Measurements from ENCODE around the gene IL2RA.

IL2RA gene

DNA sequence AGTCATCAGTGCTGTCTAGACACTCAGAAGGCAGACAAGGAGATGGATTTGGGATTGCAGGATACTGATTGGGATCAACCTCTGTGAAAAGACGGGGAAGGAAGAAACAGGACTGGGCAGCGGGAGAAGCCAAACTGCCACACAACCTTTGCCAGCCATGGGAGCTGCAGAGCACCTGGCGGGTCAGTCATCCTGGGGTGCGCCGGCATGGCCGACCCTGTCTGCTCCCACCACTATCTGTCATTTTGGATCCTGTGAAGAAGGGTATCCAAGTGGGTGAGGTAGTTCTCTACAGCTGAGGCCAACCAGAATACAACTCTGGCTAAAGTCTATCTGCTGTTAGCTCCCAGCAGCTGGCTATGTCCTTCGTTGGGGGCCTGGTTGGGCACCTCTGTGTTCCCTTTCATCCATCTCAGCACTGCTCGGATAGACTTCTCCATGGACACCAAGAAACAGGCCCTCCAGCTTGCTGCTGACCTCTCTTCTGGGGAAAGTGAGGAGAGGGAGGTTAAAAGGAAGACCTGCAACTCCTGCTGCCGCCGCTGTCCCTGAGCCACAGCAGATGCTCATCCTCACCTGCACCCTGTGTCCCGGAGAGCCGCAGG lies 15.0 kb upstream of the IL2RA start:
- no peaks in the 10 kb centered on the region for H3K9me3 ChIP-seq (ENCODE audit: insufficient read depth, low read length)
- H3K9me2 ChIP-seq (replicated peaks; ENCODE audit: insufficient read depth, low read length) = no peaks in the 10 kb centered on the region
- no peaks in the 10 kb centered on the region for H3K79me2 ChIP-seq (ENCODE audit: insufficient read depth, low read length)
- H2AFZ ChIP-seq (ENCODE audit: low read depth, low read length, severe bottlenecking) = no peak overlapping the region
- no peak for TF ChIP-seq EZH2phosphoT487 (conservative IDR thresholded peaks at IDR 0.05; ENCODE audit: low read length)
- H4K20me1 ChIP-seq (ENCODE audit: low read depth, low read length) = no peaks in the 10 kb centered on the region
- no peak overlapping the region for H3K27ac ChIP-seq (ENCODE audit: low read depth, low read length)
- H3K4me2 ChIP-seq (ENCODE audit: low read depth, low read length, poor library complexity, severe bottlenecking) = no peak overlapping the region
- no peak overlapping the region for H3K4me3 ChIP-seq (ENCODE audit: insufficient read depth, low read length, poor library complexity, severe bottlenecking)
- no peaks in the 10 kb centered on the region for H3K36me3 ChIP-seq (ENCODE audit: low read length)
- H3K9ac ChIP-seq (ENCODE audit: low read length) = no peak overlapping the region
- H3F3A ChIP-seq (ENCODE audit: insufficient read depth) = peaks cover 7% of the 10 kb centered on the region; the same call in 1 of the 2 replicates
- H3K27me3 ChIP-seq (ENCODE audit: low read length) = no peaks in the 10 kb centered on the region

DNA sequence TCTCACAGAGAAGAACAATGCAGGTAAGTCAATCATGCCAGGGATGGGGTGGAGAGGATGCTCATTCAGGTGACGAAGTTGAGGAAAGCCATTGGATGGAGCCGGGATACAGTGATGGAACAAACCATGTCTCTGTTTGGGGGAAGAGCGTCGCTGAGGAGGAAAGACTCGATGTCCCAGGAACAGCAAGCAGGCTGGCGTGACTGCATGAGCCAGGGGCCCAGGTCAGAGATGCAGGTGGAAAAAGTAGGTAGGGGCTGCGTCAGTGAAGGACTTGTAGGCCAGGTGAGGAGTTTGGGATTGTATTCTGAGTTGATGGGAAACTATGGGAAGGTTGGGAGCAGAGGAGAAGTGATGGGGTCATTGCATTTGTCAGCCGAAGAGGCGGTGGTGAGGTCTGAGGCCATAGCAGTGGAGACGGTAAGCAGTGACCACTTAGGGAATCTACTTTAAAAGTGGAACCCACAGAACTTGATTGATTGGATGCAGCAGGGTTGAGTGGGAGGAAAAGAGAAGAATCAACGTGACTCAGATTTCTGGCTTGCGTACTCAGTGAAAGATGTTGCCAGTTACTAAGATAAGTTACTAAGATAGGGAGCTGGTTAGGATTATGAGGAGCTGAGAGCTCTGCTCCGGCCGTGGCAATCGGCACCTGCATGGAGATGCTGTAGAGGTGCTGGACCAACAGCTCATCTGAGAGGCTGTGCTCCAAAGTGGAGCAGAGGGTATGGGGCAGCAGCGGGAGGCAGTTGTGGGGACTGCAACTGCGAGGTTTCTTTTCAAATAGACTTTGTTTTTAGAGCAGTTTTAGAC lies 12.5 kb upstream of the IL2RA start:
- no peaks in the 10 kb centered on the region for H4K20me1 ChIP-seq (ENCODE audit: low read depth, low read length)
- no peaks in the 10 kb centered on the region for H3K36me3 ChIP-seq (ENCODE audit: low read length)
- H3K4me3 ChIP-seq (ENCODE audit: insufficient read depth, low read length, poor library complexity, severe bottlenecking) = no peak overlapping the region
- no peaks in the 10 kb centered on the region for H3K27me3 ChIP-seq (ENCODE audit: low read length)
- H3K79me2 ChIP-seq (ENCODE audit: insufficient read depth, low read length) = no peaks in the 10 kb centered on the region
- no peak for TF ChIP-seq EZH2phosphoT487 (conservative IDR thresholded peaks at IDR 0.05; ENCODE audit: low read length)
- TF ChIP-seq, protein P1, sequence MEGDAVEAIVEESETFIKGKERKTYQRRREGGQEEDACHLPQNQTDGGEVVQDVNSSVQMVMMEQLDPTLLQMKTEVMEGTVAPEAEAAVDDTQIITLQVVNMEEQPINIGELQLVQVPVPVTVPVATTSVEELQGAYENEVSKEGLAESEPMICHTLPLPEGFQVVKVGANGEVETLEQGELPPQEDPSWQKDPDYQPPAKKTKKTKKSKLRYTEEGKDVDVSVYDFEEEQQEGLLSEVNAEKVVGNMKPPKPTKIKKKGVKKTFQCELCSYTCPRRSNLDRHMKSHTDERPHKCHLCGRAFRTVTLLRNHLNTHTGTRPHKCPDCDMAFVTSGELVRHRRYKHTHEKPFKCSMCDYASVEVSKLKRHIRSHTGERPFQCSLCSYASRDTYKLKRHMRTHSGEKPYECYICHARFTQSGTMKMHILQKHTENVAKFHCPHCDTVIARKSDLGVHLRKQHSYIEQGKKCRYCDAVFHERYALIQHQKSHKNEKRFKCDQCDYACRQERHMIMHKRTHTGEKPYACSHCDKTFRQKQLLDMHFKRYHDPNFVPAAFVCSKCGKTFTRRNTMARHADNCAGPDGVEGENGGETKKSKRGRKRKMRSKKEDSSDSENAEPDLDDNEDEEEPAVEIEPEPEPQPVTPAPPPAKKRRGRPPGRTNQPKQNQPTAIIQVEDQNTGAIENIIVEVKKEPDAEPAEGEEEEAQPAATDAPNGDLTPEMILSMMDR (IDR thresholded peaks at IDR 0.05; ENCODE audit: insufficient read depth, low read length, poor library complexity, severe bottlenecking) = no peak
- H3F3A ChIP-seq (ENCODE audit: insufficient read depth) = peaks cover 8% of the 10 kb centered on the region; the same call in 1 of the 2 replicates
- no peaks in the 10 kb centered on the region for H3K9me3 ChIP-seq (ENCODE audit: insufficient read depth, low read length)
- no peaks in the 10 kb centered on the region for H3K9me2 ChIP-seq (replicated peaks; ENCODE audit: insufficient read depth, low read length)
- no peak overlapping the region for H3K4me2 ChIP-seq (ENCODE audit: low read depth, low read length, poor library complexity, severe bottlenecking)
- no peak overlapping the region for H3K27ac ChIP-seq (ENCODE audit: low read depth, low read length)
- no peak overlapping the region for H3K9ac ChIP-seq (ENCODE audit: low read length)
- no peak overlapping the region for H2AFZ ChIP-seq (ENCODE audit: low read depth, low read length, severe bottlenecking)

DNA sequence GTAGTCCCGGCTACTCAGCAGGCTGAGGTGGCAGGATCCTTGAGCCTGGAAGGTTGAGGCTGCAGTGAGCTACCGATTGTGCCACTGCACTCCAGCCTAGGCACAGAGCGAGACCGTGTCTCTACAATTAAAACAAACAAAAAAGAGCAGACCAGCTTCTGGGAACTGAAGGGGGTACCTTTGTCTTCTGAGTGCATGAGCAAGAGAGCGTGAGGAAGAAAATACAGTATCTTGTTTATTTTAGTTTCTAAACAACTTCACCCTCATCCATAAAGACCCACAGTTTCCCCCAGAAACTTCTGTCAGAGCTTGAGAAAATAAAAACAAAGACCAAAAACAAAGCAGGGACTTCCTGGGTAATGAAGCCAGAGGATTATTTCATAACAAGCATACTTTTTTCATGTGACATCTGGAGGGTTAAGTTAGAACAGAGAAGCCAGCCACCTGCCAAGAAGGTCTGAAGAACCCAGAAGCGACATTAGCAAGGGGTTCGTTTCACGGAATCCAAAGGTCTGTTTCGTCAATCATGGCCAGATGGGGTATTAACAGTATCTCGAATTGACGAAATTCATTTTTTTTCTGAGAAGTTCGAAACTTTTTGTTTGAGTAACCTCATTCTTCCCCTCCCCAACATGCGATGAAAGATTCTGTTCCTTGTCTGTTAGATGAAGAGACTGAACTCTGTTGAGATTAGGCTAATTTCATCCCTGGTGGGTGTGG lies 10.2 kb upstream of the IL2RA start:
- Histone ChIP-seq H3F3A (ENCODE audit: insufficient read depth) (peaks cover 13% of the 10 kb centered on the region; the same call in 1 of the 2 replicates), H3K27me3 (ENCODE audit: low read length) (no peaks in the 10 kb centered on the region), H3K4me3 (ENCODE audit: insufficient read depth, low read length, poor library complexity, severe bottlenecking) (no peak overlapping the region), H3K9me3 (ENCODE audit: insufficient read depth, low read length) (no peaks in the 10 kb centered on the region), H3K36me3 (ENCODE audit: low read length) (no peaks in the 10 kb centered on the region), H3K4me2 (ENCODE audit: low read depth, low read length, poor library complexity, severe bottlenecking) (peak overlapping the region; percentile 49), H2AFZ (ENCODE audit: low read depth, low read length, severe bottlenecking) (peak overlapping the region; percentile 29), H3K9ac (ENCODE audit: low read length) (peak overlapping the region; percentile 14; the same call in 1 of the 2 replicates), H3K9me2 (replicated peaks; ENCODE audit: insufficient read depth, low read length) (no peaks in the 10 kb centered on the region), H3K27ac (ENCODE audit: low read depth, low read length) (peak overlapping the region; percentile 72), H4K20me1 (ENCODE audit: low read depth, low read length) (no peaks in the 10 kb centered on the region), H3K79me2 (ENCODE audit: insufficient read depth, low read length) (no peaks in the 10 kb centered on the region)
- TF ChIP-seq, protein P1 (IDR thresholded peaks at IDR 0.05; ENCODE audit: insufficient read depth, low read length, poor library complexity, severe bottlenecking) = no peak
- no peak for TF ChIP-seq EZH2phosphoT487 (conservative IDR thresholded peaks at IDR 0.05; ENCODE audit: low read length)
